GM06990 (cell line): Measurements from ENCODE around the gene CSRP3.

Experiments
- DNase-seq: peaks from one replicate; pipeline ENCODE4 v3.0.0-alpha.2; 2011; ENCODE audit not compliant: insufficient read length; ENCODE audit errors: extremely low read depth
- H3K27me3 ChIP-seq: replicated peaks from 2 replicates; pipeline ENCODE4 v1.6.0; 2011; ENCODE audit warnings: low read length; ENCODE audit not compliant: control insufficient read depth, insufficient read depth
- H3K36me3 ChIP-seq: 2 replicates; pipeline ENCODE4 v1.5.1; 2011; ENCODE audit warnings: low read length; ENCODE audit not compliant: control insufficient read depth, insufficient read depth
- H3K4me3 ChIP-seq: replicated peaks from 2 replicates; pipeline ENCODE4 v1.5.1; 2011; ENCODE audit warnings: low read depth, mild to moderate bottlenecking, control low read depth, low read length
- CTCF ChIP-seq: IDR thresholded peaks from 2 replicates; pipeline ENCODE4 v1.5.1; 2011; ENCODE audit warnings: low read length, control low read depth, mild to moderate bottlenecking, inconsistent platforms; ENCODE audit not compliant: insufficient read depth, poor library complexity, severe bottlenecking

The CSRP3 gene

GRCh38 chr11:19201737-19202605, at the start of gene CSRP3:
CSRP3 (minus strand) TSS chr11:19201983; CDS start chr11:19192448, 9,535 bp downstream.
- no peak for TF ChIP-seq CTCF
- Histone ChIP-seq H3K27me3 (no peaks in the 10 kb centered on the region), H3K36me3 (no peaks in the 10 kb centered on the region), H3K4me3 (no peak within 1 kb of the TSS)
- DNase-seq = no peak

GRCh38 chr11:19251577-19251976, 49.8 kb upstream of the CSRP3 start:
- Histone ChIP-seq H3K4me3 (no peak overlapping the region), H3K27me3 (no peaks in the 10 kb centered on the region; the same call in 1 of the 2 replicates), H3K36me3 (no peaks in the 10 kb centered on the region)
- no peak for DNase-seq
- no peak for TF ChIP-seq CTCF

- no peak for DNase-seq
- Histone ChIP-seq H3K36me3 (no peaks in the 10 kb centered on the region), H3K27me3 (no peaks in the 10 kb centered on the region), H3K4me3 (no peak overlapping the region)
- TF ChIP-seq CTCF = no peak
These were observed 45.0 kb upstream of the CSRP3 start for GRCh38 chr11:19246816-19247215.

GRCh38 chr11:19245351-19245750, 43.6 kb upstream of the CSRP3 start:
- H3K27me3 ChIP-seq = no peaks in the 10 kb centered on the region
- H3K36me3 ChIP-seq = no peaks in the 10 kb centered on the region
- H3K4me3 ChIP-seq = no peak overlapping the region
- DNase-seq = no peak
- no peak for TF ChIP-seq CTCF

GRCh38 chr11:19244621-19245020, 42.8 kb upstream of the CSRP3 start:
- no peak overlapping the region for H3K4me3 ChIP-seq
- H3K36me3 ChIP-seq = no peaks in the 10 kb centered on the region
- DNase-seq = no peak
- no peaks in the 10 kb centered on the region for H3K27me3 ChIP-seq
- TF ChIP-seq CTCF = no peak
